DMS153 treated with DMSO at 0.1 percent for 48 hours (cell line): ENCODE results near the gene ZNF165.
"Not testable (repeated sequence)": the region's sequence is repeated elsewhere in the genome, so short reads cannot be mapped to it uniquely, and the experiment has no call there.

Experiments
- DNase-seq: peaks from one replicate; lab custom pipeline; 2025; ENCODE audit not compliant: unreplicated experiment; lab: John Stamatoyannopoulos, UW

Gene ZNF165

GRCh38 chr6:28080381-28080630 is at the start of gene ZNF165:
ZNF165 (plus strand) TSS chr6:28080568; CDS start chr6:28085481, 4,913 bp downstream.
- not testable (repeated sequence) for DNase-seq

GRCh38 chr6:28053584-28053983 is 26.8 kb upstream of the ZNF165 start:
- DNase-seq = no peak

- DNase-seq = no peak
These were observed 20.0 kb upstream of the ZNF165 start for GRCh38 chr6:28060405-28060804.

DNA sequence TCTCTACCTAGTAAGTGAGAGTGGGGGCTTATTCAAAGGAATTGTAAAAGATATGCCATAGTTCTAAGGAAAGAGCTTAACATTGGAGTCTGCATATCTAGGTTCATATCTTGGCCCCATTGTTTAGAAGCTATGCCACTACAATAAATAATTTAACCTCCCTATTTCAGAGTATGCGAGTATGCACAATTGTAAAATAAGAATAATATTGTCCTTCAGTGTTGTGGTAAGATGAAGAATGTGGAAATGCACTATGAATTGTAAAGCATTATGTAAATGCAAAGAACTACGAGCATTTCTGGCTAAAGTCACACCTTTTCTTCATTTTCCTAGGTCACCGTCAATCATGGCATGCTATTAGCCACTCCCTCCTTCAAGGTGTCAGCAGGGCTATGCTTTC is 16.1 kb upstream of the ZNF165 start:
- no peak for DNase-seq

DNA sequence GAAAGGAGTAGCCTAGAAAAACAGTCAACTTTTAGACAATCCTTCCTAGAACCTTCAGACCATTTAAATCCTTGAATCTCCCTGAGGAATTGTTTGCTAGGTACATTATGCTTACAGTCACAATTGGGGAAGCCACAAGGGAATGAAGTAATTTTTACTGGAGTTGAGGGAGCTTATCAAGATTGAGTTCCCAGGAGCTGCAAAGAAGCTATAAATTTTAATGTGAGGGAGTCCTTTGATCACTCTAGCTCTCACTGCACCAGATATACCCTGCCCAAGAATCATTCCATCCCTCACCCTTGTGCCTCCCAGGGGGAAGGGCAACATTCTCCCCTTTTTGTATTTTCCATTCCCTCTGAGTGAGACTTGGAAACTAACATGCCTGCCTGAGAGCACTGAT is 12.3 kb upstream of the ZNF165 start:
- no peak for DNase-seq

- DNase-seq = not testable (repeated sequence)
These were observed 9.4 kb upstream of the ZNF165 start for GRCh38 chr6:28070968-28071367.

GRCh38 chr6:28078050-28078449 is 2.3 kb upstream of the ZNF165 start:
- DNase-seq = no peak

GRCh38 chr6:28078836-28079235 is 1.5 kb upstream of the ZNF165 start:
- no peak for DNase-seq

GRCh38 chr6:28080631-28081485 is 490 bp downstream of the ZNF165 start:
- DNase-seq = peak; percentile 93

- no peak for DNase-seq
These were observed 1.1 kb downstream of the ZNF165 start for GRCh38 chr6:28081486-28081751.

DNA sequence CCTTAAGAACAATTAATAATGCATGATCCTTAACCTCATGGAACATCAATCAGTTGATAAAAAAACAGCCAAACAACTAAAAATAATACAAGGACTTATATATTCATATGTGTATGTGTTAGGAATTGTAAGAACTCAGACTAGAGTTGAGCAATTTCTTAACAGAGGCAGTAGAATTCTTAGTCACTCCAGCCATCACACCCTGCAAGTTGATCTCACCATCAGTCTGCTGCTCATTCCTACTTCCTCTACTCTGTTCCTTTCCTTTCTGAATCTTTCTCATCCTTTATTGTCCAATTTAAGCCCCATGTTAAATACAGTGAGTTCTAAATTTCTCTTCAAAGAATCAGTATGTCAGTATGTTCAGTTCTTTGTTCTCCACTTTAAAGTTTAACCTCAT is 2.6 kb downstream of the ZNF165 start:
- no peak for DNase-seq

- DNase-seq = no peak
These were observed 8.7 kb downstream of the ZNF165 start for GRCh38 chr6:28089054-28089453.

DNA sequence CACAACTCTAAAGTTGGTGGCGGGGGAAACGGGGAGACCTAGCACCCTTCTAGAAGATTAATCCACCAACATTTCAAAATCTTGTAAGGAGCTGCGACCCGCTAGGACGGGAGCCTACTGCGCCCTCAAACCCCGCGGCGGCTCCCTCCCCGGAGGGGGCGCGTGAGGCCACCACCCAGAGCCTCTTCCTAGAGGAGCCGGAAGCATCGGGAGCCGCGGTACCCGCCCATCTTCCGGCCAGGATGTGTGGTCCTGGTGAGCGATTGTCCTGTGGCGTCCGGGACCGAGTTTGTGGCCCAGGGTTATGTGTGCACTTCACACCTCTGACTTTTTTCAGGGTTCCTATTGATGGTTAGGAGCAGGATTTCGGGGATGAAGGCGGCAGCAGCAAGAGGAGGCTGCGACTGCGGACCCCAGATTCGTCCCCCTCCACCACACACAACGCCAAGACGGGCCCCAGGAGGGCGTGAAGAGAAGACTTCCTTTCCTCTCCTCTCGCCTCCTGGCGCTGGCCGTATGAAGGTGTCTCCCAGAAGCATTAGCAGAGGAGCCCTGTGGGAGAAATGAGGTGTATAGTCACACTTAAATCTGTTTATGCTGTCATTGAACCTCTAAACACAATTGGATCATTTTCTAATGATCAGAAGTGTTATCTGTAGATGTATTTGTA is 10.7 kb downstream of the ZNF165 start:
- no peak for DNase-seq

GRCh38 chr6:28102222-28102621 is 21.9 kb downstream of the ZNF165 start:
- DNase-seq = not testable (repeated sequence)

DNA sequence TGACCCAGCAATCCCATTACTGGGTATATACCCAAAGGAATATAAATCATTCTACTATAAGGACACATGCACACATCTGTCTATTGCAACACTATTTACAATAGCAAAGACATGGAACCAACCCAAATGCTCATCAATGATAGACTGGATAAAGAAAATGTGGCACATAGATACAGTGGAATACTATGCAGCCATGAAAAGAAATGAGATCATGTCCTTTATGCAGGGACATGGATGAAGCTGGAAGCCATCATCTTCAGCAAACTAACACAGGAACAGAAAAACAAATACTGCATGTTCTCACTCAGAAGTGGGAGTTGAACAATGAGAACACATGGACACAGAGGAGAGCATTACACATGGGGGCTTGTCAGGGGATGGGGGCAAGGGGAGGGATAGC is 22.3 kb downstream of the ZNF165 start:
- DNase-seq = not testable (repeated sequence)

GRCh38 chr6:28104392-28105244 is 24.2 kb downstream of the ZNF165 start:
- peak; percentile 76 for DNase-seq

- DNase-seq = no peak
These were observed 24.9 kb downstream of the ZNF165 start for GRCh38 chr6:28105245-28105639.

DNA sequence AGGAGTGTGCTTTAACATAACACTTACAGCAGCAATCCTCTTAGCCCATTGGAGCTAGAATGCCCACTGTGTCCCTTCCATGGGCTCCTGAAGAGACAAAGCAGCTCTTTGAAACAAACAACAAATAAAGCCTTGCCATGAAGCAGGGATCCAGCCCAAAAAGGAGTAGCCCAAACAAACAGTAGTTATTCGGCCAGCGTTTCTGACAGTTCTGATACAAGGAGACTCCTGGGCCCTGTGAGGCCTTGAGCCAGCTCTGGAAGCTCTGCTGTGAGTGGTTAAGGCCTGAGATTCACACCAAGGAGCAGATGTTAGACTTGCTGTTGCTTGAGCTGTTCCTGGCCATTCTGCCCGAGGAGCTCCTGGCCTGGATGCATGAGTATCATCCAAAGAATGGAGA is 27.1 kb downstream of the ZNF165 start:
- DNase-seq = no peak

- DNase-seq = no peak
These were observed 31.6 kb downstream of the ZNF165 start for GRCh38 chr6:28111964-28112363.

DNA sequence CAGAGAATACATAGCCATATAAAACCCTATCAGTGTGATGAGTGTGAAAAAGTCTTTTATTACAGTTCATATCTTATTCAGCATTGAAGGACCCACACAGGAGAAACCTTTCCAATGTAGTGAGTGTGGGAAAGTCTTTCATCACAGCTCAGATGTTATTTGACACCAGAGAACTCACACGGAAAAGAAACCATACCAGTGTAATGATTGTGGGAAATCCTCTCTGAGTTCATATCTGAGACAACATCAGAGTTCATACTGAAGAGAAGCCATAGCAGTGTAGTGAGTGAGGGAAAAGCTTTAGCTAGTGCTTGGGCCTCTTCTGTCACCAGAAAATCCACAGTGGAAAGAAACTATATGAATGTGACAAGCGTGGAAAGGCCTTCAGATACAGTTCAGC is 35.4 kb downstream of the ZNF165 start:
- DNase-seq = no peak

- DNase-seq = no peak
These were observed 37.1 kb downstream of the ZNF165 start for GRCh38 chr6:28117386-28118050.

DNA sequence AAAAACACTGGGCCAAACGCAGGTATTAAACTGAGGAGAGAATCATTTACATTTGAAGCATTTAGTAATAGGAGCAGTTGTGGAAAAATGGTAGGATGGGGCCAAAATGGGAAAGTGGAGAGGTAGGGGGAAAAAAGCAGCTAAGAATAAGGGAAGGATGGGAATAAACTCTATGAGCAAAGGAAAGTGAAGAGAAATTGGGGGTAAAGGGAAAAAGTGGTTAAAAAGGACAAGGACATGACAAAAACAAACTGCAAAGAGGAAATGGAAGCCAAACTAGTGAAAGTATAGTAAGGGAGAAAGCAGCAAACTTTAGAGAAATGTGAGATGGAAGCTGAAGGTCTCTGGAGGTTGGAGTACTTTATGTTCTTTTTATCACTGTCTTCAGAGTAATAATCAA is 37.8 kb downstream of the ZNF165 start:
- no peak for DNase-seq
